ENCODE measurements around the gene OVOL2.
"Not testable (repeated sequence)": the region's sequence is repeated elsewhere in the genome, so short reads cannot be mapped to it uniquely, and the experiment has no call there.

Gene OVOL2

GRCh38 chr20:18056174-18057100, 1.3 kb downstream of the OVOL2 start:
- no peak for DNase-seq

- DNase-seq = no peak
These were observed 2.5 kb downstream of the OVOL2 start for GRCh38 chr20:18055261-18055660.

- no peak for DNase-seq
These were observed 4.9 kb downstream of the OVOL2 start for GRCh38 chr20:18052856-18053255.

- no peak for DNase-seq
These were observed 7.1 kb downstream of the OVOL2 start for GRCh38 chr20:18050628-18051027.

- DNase-seq = no peak
These were observed 9.5 kb downstream of the OVOL2 start for GRCh38 chr20:18048176-18048575.

GRCh38 chr20:18046535-18046934, 11.2 kb downstream of the OVOL2 start:
- no peak for DNase-seq

- no peak for DNase-seq
These were observed 15.5 kb downstream of the OVOL2 start for GRCh38 chr20:18042229-18042628.

GRCh38 chr20:18041462-18041861, 16.3 kb downstream of the OVOL2 start:
- no peak for DNase-seq

- DNase-seq = no peak
These were observed 18.7 kb downstream of the OVOL2 start for GRCh38 chr20:18039063-18039462.

GRCh38 chr20:18034039-18034438, 23.7 kb downstream of the OVOL2 start:
- no peak for DNase-seq

GRCh38 chr20:18032977-18033892, 24.5 kb downstream of the OVOL2 start:
- DNase-seq = no peak

GRCh38 chr20:18031888-18032509, 25.7 kb downstream of the OVOL2 start:
- DNase-seq = no peak

GRCh38 chr20:18031050-18031449, 26.7 kb downstream of the OVOL2 start:
- DNase-seq = no peak

- no peak for DNase-seq
These were observed 27.7 kb downstream of the OVOL2 start for GRCh38 chr20:18030020-18030419.

GRCh38 chr20:18027011-18027410, 30.7 kb downstream of the OVOL2 start:
- DNase-seq = not testable (repeated sequence)

- DNase-seq = no peak
These were observed 33.0 kb downstream of the OVOL2 start for GRCh38 chr20:18024606-18025127.

- DNase-seq = no peak
These were observed 36.8 kb downstream of the OVOL2 start for GRCh38 chr20:18020931-18021330.

- no peak for DNase-seq
These were observed 38.6 kb downstream of the OVOL2 start for GRCh38 chr20:18019068-18019467.

- no peak for DNase-seq
These were observed 39.6 kb downstream of the OVOL2 start for GRCh38 chr20:18018100-18018499.

GRCh38 chr20:18016772-18017171, 40.9 kb downstream of the OVOL2 start:
- no peak for DNase-seq

- DNase-seq = no peak
These were observed 43.3 kb downstream of the OVOL2 start for GRCh38 chr20:18014411-18014810.

GRCh38 chr20:18012901-18013300, 44.8 kb downstream of the OVOL2 start:
- DNase-seq = no peak

All from NCI-H524 treated with DMSO at 0.1 percent for 48 hours (cell line).